GM23248 (cell line): ENCODE measurements around the gene FRAT1. TPM values are rescaled to one million over a fixed set of nuclear protein-coding genes. Genes with fewer than 3 reads are reported as not detected.
A peak's percentile ranks its signal among the peaks of the same experiment; 100 is the strongest.

Experiments used
- DNase-seq: peaks from one replicate; pipeline ENCODE4 v3.0.0-alpha.2; 2015
- H2AFZ ChIP-seq: fragments of 200-600 bp; sonication (generic); 2 replicates; pipeline ENCODE4 v1.6.1; 2016; ENCODE audit warnings: antibody characterized with exemption
- H3F3A ChIP-seq: fragments of 200-600 bp; sonication (generic); 2 replicates; pipeline ENCODE4 v1.6.1; 2016; ENCODE audit warnings: mild to moderate bottlenecking, antibody characterized with exemption, mixed run types; ENCODE audit not compliant: insufficient read depth
- H3K27ac ChIP-seq: fragments of 200-600 bp; sonication (generic); 2 replicates; pipeline ENCODE4 v1.5.1; 2016; ENCODE audit warnings: mild to moderate bottlenecking
- H3K27me3 ChIP-seq: fragments of 200-600 bp; sonication (generic); replicated peaks from 2 replicates; pipeline ENCODE4 v1.6.1; 2016; ENCODE audit warnings: mild to moderate bottlenecking; ENCODE audit not compliant: insufficient read depth
- H3K36me3 ChIP-seq: fragments of 200-600 bp; sonication (generic); 2 replicates; pipeline ENCODE4 v1.6.1; 2016; ENCODE audit warnings: low read depth, mild to moderate bottlenecking
- H3K4me1 ChIP-seq: fragments of 200-600 bp; sonication (generic); 2 replicates; pipeline ENCODE4 v1.6.1; 2016; ENCODE audit warnings: mild to moderate bottlenecking; ENCODE audit not compliant: insufficient read depth
- H3K4me2 ChIP-seq: fragments of 200-600 bp; sonication (generic); one replicate; pipeline ENCODE4 v1.6.1; 2016; ENCODE audit warnings: mild to moderate bottlenecking; ENCODE audit not compliant: unreplicated experiment
- H3K4me3 ChIP-seq: fragments of 200-600 bp; sonication (generic); 2 replicates; pipeline ENCODE4 v1.5.1; 2016; ENCODE audit warnings: mild to moderate bottlenecking
- H3K79me2 ChIP-seq: fragments of 200-600 bp; sonication (generic); 2 replicates; pipeline ENCODE4 v1.6.1; 2016; ENCODE audit warnings: mild to moderate bottlenecking; ENCODE audit not compliant: insufficient read depth
- H3K9ac ChIP-seq: fragments of 200-600 bp; sonication (generic); 2 replicates; pipeline ENCODE4 v1.6.1; 2016; ENCODE audit warnings: mild to moderate bottlenecking
- H3K9me2 ChIP-seq: fragments of 200-600 bp; sonication (generic); 2 replicates; pipeline ENCODE4 v1.6.1; 2016; ENCODE audit warnings: mixed run types, mild to moderate bottlenecking, moderate library complexity; ENCODE audit not compliant: insufficient read depth
- H3K9me3 ChIP-seq: fragments of 200-600 bp; sonication (generic); one replicate; pipeline ENCODE4 v1.6.1; 2017; ENCODE audit warnings: low read depth
- H4K20me1 ChIP-seq: fragments of 200-600 bp; sonication (generic); 2 replicates; pipeline ENCODE4 v1.6.0; 2016; ENCODE audit not compliant: insufficient read depth
- EZH2 ChIP-seq: fragments of 200-600 bp; sonication (generic); IDR thresholded peaks from 2 replicates; pipeline ENCODE4 v1.6.1; 2018; ENCODE audit warnings: antibody characterized with exemption, mild to moderate bottlenecking; ENCODE audit not compliant: insufficient read depth, poor library complexity, severe bottlenecking
- EZH2phosphoT487 ChIP-seq: fragments of 200-600 bp; sonication (generic); IDR thresholded peaks from 2 replicates; pipeline ENCODE4 v1.6.1; 2018; ENCODE audit warnings: antibody characterized with exemption, moderate library complexity, mild to moderate bottlenecking, low read depth; ENCODE audit not compliant: insufficient read depth
- WGBS, 2 experiments: methylation state at CpG; one replicate each; pipeline ENCODE4 v1.1.6; 2015 to 2017; ENCODE audit warnings: low lambda C conversion rate in 2 of 2, low coverage in 1 of 2; ENCODE audit errors: missing lambda C conversion rate in 2 of 2; 5-methylcytosine and 5-hydroxymethylcytosine counted together
- in situ Hi-C: fragments of 300-500 bp; cut with MboI; formaldehyde crosslinking; loops from 2 replicates; pipeline ENCODE4 v1.15.0; 2020
- polyA plus RNA-seq: library from polyadenylated mRNA; unstranded; fragments of >200 nt; fragmentation: Nextera tagmentation; extraction: Ambion mirVana; gene quantifications from 2 replicates; pipeline ENCODE4 v1.2.1, GENCODE V29; 2016
- total RNA-seq: library from RNA; depleted of rRNA; stranded (reverse); fragments of >200 nt; shearing (Covaris generic); gene quantifications from 2 replicates; pipeline ENCODE4 v1.2.3, GENCODE V29; 2014

The FRAT1 gene
- total and polyA plus RNA-seq, 2 experiments from 2014 or later, result 0.44 to 1.8 TPM

DNA sequence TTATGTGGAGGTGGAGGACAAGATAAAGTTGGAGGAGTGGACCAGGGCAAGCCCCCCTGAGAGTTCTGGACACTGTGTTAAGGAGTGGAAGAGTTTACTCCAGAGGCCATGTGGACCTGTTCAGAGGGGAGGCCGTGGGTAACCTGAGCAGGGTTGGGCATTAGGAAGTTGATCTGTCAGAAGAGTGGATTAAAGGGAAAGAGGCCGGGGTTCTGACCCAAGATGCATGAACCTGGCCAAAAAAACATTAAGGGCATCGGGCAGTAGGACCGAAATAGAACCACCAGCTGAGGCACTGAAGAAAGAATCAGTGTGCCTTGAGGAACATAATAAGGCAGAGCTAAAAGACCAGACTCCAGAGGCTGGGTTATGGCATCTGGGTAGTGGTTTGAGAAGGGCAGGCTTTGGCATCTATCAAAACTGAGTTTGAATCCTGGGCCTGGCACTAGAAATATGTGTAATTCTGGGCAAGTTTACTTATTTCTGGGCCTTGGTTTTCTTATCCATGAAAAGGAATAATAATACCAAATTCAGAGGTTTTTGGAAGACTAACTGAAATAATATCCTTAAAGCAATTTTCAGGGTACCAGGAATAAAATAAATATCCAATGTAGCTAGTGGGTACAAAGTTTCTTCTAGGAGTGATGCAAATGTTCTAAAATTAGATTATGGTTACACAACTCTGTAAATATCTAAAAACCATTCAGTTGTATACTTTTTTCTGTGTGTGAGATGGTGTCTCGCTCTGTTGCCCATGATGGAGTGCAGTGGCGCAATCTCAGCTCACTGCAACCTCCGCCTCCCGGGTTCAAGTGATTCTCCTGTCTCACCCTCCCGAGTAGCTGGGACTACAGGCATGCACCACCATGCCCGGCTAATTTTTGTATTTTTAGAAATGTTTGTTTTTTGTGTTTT is 10.9 kb upstream of the FRAT1 start:
- H3K4me1 ChIP-seq, result no peaks in the 10 kb centered on the region
- DNase-seq, result no peak
- no peaks in the 10 kb centered on the region for H4K20me1 ChIP-seq
- no peak overlapping the region for H2AFZ ChIP-seq
- no peak overlapping the region for H3K4me3 ChIP-seq
- no peak overlapping the region for H3K4me2 ChIP-seq
- H3K9me3 ChIP-seq, result no peaks in the 10 kb centered on the region
- no peak overlapping the region for H3K9ac ChIP-seq
- no peaks in the 10 kb centered on the region for H3F3A ChIP-seq
- no peaks in the 10 kb centered on the region for H3K9me2 ChIP-seq
- no peak overlapping the region for H3K27ac ChIP-seq
- in situ Hi-C loops, result no loop called here
- H3K27me3 ChIP-seq, result no peaks in the 10 kb centered on the region
- 77 to 88% methylated on average over 9 to 10 of the region's 10 CpGs for WGBS, 2 experiments
- H3K79me2 ChIP-seq, result no peaks in the 10 kb centered on the region
- no peaks in the 10 kb centered on the region for H3K36me3 ChIP-seq
- TF ChIP-seq EZH2phosphoT487, result no peak

DNA sequence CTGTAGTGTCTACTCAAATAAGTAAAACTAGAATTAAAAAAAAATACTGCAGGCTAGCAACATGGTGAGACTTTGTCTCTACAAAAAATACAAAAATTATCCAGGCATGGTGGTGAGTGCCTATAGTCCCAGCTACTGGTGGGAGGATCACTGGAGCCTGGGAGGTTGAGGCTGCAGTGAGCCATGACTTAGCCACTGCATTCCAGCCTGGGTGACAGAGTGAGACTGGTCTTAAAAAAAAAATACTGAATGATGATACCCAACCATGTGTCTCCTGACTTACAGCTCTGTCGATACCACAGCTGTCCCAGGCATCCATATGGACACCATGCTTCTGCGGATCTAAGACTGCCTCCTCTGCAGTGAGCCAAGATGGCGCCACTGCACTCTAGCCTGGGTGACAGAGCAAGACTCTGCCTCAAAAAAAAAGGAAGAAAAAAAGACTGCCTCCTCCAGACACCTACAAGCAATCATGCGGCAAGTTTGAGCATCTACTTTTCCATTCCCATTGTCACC is 7.9 kb upstream of the FRAT1 start:
- no peaks in the 10 kb centered on the region for H3K36me3 ChIP-seq
- no peak overlapping the region for H3K27ac ChIP-seq
- H3K4me3 ChIP-seq, result no peak overlapping the region
- TF ChIP-seq EZH2 (no peak), EZH2phosphoT487 (no peak)
- no peak for DNase-seq
- H3K9me2 ChIP-seq, result no peaks in the 10 kb centered on the region
- 45 to 61% methylated on average over 4 of the region's 4 CpGs for WGBS, 2 experiments
- H3K79me2 ChIP-seq, result no peaks in the 10 kb centered on the region
- H3K9ac ChIP-seq, result no peak overlapping the region
- H4K20me1 ChIP-seq, result no peaks in the 10 kb centered on the region
- H3K27me3 ChIP-seq, result no peaks in the 10 kb centered on the region
- H3F3A ChIP-seq, result peaks cover 11% of the 10 kb centered on the region; the same call in 1 of the 2 replicates
- in situ Hi-C loops, result no loop called here
- H3K9me3 ChIP-seq, result no peaks in the 10 kb centered on the region
- H3K4me2 ChIP-seq, result no peak overlapping the region
- peaks cover 4% of the 10 kb centered on the region; the same call in 1 of the 2 replicates for H3K4me1 ChIP-seq
- H2AFZ ChIP-seq, result no peak overlapping the region

DNA sequence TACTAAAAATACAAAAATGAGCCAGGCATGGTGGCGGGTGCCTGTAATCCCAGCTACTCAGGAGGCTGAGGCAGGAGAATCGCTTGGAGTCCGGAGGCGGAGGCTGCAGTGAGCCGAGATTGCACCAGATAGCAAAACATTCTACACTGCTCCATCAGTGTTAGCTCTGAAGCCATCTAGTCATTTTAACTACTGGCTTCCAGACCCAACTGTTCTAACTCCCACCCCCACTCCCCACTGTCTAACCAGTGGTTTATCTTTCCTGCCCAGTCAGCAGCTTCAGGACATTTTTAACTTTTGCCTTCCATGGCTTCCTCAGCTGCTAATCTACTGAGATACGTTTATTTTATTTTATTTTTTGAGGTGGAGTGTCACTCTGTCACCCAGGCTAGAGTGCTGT is 6.2 kb upstream of the FRAT1 start:
- Histone ChIP-seq H3K36me3 (no peaks in the 10 kb centered on the region), H3K27ac (no peak overlapping the region), H2AFZ (no peak overlapping the region), H3K4me3 (no peak overlapping the region), H3K4me1 (peaks cover 4% of the 10 kb centered on the region; the same call in 1 of the 2 replicates), H3K9ac (no peak overlapping the region), H3K4me2 (no peak overlapping the region), H3K9me3 (no peaks in the 10 kb centered on the region), H3F3A (peaks cover 11% of the 10 kb centered on the region; the same call in 1 of the 2 replicates), H3K27me3 (no peaks in the 10 kb centered on the region), H3K9me2 (no peaks in the 10 kb centered on the region), H3K79me2 (no peaks in the 10 kb centered on the region), H4K20me1 (no peaks in the 10 kb centered on the region)
- no peak for TF ChIP-seq EZH2
- TF ChIP-seq EZH2phosphoT487, result no peak
- DNase-seq, result no peak
- in situ Hi-C loops, result no loop called here
- WGBS, 2 experiments, result 69 to 72% methylated on average over 6 of the region's 6 CpGs

DNA sequence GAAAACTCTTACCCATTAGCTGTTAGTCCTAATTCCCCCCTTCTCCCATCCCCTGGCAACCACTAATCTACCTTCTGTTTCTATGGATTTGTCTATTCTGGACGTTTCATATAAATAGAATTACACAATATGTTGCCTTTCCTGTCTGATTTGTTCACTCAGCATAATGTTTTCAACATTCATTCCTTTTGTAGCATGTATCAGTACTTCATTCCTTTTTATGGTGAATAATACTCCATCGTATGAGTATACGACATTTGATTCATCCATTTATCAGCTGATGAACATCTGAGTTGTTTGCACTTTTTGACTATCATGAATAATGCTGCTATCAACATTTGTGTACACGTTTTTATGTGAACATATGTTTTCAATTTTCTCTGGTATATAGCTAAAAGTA is 4.4 kb upstream of the FRAT1 start:
- no peaks in the 10 kb centered on the region for H3K27me3 ChIP-seq
- DNase-seq, result peak; percentile 47
- peaks cover 11% of the 10 kb centered on the region; the same call in 1 of the 2 replicates for H3F3A ChIP-seq
- no peak overlapping the region for H3K4me3 ChIP-seq
- H3K27ac ChIP-seq, result no peak overlapping the region
- no peak overlapping the region for H3K4me2 ChIP-seq
- 7 to 17% methylated on average over 4 of the region's 4 CpGs for WGBS, 2 experiments
- H2AFZ ChIP-seq, result no peak overlapping the region
- no peak overlapping the region for H3K9ac ChIP-seq
- in situ Hi-C loops, result no loop called here
- H3K9me3 ChIP-seq, result no peaks in the 10 kb centered on the region
- no peaks in the 10 kb centered on the region for H4K20me1 ChIP-seq
- H3K4me1 ChIP-seq, result peaks cover 4% of the 10 kb centered on the region; the same call in 1 of the 2 replicates
- H3K36me3 ChIP-seq, result no peaks in the 10 kb centered on the region
- H3K79me2 ChIP-seq, result no peaks in the 10 kb centered on the region
- TF ChIP-seq EZH2phosphoT487 (no peak), EZH2 (no peak)
- no peaks in the 10 kb centered on the region for H3K9me2 ChIP-seq
